GM03348 (cell line): Measurements from ENCODE around the gene NBPF1.
"Not testable (repeated sequence)": the region's sequence is repeated elsewhere in the genome, so short reads cannot be mapped to it uniquely, and the experiment has no call there.

Source experiments
- DNase-seq: peaks from one replicate; pipeline ENCODE4 v3.0.0; 2012; ENCODE audit warnings: low spot score

The NBPF1 gene

DNA sequence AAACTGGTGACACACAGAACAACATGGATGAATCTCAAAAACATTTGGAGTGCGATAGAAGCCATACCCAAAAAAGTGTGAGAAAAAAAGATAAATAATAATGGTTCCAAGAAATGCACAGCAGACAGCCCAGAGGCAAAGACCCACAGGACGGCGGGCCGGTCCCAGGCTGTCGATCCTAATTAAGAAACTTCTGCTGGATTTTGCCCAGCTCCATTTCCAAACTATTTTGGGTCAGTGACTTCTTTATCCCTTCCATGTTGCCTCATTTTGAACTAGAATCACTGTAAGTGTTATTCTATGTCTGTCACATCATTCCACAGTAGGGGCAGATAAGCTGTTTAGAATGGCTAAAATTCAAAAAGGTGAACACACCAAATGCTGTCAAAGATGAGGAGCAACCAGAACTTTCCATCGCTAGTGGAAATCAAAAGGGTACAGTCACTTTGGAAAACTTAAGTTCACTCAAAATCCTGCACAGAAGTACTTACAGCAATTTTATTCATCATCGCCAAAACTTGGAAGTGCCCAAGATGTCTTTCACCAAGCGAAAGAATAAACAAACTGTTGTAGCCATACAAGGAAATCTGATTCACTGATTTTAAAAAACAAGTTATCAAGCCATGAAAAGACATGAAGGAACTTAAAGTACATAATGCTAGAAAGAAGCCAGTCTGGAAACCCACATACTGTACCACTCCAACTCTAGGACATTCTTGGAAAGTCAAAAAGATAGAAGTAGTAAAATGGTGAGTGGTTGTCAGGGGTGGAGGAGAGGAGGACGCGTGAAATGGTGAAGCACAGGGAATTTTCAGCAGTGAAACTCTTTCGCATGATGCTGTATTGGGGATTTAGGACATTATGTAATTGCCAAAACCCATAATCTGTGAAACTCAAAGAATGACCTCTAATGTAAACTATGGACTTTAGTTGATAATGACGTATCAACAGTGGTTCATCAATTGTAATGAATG is 7.5 kb downstream of the NBPF1 start:
- no peak for DNase-seq

DNA sequence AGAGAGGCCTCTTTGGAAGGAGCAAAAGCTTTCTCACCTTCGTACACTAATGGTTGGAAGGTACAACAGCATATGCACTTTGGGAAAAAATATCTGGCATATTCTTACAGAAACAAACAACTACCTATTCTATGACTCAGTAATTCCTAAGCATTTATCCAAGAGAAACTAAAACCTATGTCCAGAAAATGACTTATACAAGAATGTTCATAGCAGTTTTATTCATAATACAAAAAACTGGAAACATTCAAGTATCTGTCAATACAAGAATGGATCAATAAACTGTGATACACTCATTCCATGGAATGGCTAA is 8.2 kb downstream of the NBPF1 start:
- no peak for DNase-seq

DNA sequence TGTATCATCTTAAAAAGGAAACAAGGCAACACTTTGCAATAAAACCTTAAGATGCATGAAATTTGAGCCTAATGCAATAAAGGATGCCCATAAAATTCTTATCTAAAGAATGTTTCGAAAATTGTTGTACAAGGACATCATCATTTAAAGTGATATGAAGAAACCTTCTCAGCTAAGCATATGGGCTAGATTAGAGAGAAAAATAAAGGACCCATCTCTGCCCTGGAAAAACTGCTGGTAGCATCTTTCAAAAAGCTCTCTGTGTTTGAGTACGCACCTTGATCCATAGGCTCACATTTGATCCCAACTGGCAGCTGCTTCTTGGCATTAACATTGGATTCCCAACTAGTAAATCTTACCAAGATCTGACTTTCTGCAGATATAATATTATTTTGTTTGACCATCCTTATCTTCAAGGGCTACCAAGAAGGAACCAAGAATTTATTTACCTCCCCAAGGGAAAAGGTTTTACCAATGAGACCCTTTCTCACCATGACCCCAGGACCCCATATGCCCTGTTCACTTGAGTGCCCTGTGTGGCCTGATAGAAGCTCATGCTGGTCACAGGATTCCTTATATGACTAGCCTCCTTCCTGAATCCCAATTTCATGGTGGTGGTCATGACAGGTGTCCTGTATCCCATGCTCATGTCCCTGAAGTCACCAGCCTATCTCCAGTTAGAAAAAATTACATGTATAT is 8.7 kb downstream of the NBPF1 start:
- DNase-seq: not testable (repeated sequence)

DNA sequence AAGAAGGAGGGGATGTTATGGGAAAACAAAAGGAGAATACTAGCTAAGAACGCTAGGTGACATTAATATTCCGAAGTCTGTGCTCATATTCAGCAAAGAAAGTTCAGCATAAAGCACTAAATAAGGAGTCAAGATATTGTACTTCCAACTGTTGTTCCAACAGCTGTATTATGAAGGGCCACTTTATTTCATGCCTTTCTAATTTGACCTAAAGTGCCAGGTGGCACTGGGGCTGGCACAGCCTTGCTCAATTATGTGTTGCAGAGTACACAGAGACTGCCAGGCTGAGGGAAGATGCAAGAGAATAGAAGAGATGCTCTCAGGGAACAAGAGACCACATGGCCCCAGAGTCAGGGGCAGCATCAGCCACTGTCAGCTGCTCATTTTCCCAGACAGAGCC is 9.7 kb downstream of the NBPF1 start:
- DNase-seq: not testable (repeated sequence)

DNA sequence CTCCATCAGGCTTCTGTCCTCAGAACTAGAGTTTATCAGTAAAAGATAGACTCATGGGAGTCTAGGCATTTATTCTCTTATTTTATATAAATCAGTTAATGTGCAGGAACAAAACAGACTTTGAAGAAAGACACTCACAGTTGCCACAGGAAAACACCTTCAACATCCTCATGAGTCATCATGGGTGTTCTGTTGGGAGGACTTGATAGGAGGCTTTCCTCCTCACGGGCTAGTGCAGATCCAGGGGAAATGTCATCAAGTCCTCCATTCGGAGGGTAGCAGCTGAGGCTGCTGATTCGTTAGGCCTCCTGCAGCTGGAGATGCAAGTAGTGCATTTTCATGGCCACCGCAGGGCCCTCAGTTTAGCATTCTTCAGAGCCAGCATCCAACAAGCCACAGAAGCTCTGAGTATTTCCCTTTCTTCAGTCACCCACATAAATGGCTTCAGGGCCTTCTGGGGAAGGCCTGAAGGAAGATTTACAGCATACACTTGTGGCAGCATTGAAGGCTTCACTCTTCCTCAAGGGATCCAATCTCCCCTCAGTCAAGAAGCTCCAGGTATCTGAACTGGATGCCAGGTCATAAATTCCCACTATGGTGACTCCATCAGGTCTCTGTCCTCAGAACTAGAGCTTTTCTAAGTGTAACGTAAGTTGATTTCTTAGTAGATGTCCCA is 10.9 kb downstream of the NBPF1 start:
- DNase-seq: not testable (repeated sequence)

DNA sequence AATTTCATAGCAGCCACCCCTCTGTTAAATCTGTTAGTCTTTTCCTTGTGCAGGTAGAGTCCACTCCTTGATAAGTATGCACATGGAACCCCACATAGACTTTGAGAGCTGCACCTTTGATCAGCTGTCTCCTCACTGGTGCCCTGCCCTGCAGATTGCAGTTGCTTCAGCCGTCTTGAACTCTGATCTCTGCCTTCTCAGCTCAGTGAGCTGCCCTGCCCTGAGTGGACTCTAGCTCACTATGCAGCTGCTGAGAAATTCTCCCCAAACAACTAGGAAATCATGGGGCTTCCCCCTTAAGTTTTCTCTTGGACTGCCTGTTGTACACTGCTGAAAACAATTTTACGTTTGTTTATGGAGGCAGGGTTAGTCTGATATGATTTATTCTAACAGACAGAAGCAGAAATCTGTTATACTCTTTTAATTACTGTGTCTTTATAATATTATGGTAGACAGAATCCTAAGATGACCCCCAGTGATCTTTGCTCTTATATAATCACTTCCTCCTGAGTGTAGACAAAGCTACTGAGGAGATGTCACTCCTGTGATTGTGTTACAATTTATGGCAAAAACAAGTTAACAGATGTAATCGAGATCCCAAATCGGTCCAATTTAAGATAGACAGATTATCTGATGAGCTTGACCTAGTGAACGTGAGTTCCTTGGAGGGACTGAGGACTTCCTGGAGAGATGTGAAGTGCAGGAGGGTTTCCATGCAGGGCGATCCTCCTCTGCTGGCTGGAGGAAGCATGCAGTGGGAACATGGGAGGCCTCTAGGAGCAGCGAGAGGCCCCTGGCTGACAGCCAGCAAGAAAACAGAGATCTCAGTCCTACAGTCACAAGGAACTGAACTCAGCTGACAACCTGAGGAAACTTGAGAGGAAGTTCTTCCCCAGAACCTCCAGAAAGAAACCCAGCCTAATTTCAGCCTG is 12.2 kb downstream of the NBPF1 start:
- not testable (repeated sequence) for DNase-seq

DNA sequence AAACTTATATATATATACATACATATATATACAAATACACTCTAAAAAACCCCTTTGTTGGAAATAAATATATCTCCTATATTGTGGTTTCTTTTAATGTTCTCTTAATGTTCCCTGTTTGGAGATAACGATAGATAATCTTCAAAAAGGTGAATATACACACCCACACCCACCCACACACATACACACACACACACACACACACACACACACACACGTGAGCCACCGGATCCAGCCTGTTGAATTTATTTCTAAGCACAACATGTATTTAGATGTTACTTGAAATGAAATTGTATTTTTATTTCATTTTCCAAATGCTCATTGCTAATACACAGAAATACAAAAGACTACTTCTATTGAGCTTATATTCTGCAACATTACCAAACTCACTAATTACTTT is 14.0 kb downstream of the NBPF1 start:
- DNase-seq: not testable (repeated sequence)

DNA sequence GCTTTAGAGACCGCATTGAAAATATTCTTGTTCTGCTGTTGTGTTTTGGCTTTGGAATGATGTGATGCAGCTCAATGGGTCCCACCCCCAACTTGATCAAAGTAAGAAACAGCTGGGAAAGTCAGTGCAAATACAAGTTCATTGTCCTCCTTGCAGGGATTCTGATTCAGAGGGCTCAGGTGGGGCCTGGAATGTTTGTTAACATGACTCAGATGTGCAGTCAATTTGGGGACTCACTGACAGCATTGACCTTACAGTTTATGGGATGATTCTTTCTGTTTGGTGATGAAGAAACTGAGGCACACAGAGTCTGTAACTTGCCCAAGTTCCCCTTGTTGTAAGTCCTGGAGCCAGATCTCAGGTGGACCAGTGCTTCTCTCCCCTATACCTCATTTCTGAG is 18.1 kb downstream of the NBPF1 start:
- DNase-seq: not testable (repeated sequence)

DNA sequence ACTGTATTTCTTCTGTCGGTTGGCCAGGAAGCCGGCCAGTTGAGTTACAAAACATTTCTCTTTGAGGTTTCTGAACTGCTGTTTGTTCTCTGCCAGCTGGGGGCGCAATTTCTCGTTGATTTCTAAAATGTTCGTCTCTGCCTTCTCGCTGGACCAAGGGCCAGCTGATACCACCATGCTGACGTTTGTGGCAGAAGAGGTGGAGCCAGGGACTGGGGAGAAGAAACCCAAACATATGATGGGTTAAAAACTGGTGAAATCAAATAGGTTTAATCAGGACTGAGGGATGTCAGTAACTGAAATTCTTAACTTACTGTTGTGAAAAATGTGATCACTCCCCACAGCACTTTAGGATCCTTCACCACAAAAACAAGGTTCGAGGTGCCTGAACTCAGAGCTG is 21.5 kb downstream of the NBPF1 start:
- not testable (repeated sequence) for DNase-seq

DNA sequence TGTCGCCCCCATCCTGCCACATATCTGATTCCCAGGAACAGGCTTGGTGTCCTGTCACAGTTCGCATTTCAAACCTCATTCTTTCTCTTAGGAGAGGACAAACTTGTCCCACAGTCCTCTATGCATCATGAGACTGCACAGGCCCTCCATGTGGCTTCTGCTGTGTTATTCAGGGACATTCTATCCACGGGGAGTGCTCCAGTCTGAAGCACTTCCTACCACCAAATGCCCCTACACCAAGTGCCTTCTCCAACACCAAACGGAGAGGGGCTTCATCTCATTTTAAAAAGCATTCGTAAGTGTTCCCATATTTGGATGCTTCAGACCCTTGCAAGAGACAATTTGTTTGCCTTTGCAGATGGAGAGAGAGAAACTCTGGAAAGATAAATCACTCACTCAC is 25.3 kb downstream of the NBPF1 start:
- DNase-seq: not testable (repeated sequence)

DNA sequence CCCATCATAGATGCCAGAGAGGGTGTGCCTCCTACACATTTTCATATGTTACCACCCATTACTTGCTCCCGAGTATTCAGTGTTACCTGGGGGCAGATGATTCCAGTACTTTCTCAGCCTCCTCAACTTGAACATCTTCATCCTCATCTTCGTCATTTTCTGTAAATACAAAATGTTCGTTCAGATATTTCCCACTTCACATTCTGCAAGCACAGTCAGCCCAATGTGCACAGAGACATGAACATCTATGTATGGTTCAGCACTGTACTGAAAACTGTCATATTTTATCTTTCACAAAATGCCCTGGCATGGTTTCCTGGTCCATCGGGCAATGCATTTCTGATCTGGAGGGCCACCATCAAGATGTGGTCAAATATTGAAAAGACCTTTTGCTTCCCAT is 25.7 kb downstream of the NBPF1 start:
- not testable (repeated sequence) for DNase-seq

DNA sequence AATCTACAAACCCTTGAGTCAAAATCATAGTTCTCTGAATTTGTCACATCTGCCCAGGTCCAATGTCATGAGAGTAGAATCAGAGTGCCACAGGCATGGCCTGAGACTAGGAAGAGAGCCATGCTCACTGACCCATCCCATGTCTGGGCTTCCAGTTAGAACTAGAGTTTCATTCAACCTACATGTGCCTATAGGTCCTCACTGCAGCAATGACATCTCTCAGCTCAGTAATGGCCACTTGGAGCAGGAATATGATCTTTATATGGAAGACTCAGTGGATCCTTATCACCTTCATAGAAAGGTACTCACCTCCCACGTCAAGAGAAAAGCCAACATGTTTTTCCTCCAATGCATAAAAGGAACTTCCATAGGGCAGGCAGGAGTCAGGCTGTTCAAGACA is 48.0 kb downstream of the NBPF1 start:
- not testable (repeated sequence) for DNase-seq

DNA sequence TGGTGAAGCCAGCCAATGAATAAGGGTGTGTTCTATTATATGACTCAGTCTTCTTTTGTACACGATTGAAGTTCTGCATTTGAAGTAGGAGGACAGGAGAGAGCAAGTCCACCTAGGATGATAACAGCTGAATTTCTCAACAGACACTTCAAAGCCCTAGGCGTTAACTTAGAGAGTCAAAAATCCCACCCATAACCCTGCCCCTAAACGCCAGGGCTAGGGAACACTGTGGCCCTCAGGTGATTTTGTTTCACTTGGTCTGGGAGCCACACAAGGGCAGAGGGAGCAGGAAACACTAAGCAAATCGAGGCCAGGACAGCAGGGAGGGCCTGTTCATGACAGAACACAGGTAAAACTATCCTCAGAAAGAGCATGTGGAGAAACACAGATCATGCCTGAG is 52.3 kb downstream of the NBPF1 start:
- DNase-seq: not testable (repeated sequence)

DNA sequence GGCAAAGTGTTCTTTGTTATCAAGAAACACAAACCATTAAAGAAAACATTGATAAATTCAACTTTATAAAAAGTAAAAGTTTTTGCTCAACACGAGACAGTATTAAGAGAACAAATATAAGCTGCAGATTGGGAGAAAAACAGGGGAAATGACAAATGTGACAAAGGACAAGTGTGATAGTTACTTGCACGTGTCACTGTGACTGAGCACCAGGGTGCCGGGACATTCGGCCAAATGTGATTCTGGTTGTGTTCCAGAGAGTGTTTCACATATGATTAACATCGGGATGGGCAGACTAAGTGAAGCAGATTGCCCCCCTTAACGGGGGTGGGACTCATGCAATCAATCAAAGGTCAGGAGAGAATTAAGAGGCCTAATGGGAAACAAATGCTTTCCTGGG is 52.9 kb downstream of the NBPF1 start:
- DNase-seq: not testable (repeated sequence)

DNA sequence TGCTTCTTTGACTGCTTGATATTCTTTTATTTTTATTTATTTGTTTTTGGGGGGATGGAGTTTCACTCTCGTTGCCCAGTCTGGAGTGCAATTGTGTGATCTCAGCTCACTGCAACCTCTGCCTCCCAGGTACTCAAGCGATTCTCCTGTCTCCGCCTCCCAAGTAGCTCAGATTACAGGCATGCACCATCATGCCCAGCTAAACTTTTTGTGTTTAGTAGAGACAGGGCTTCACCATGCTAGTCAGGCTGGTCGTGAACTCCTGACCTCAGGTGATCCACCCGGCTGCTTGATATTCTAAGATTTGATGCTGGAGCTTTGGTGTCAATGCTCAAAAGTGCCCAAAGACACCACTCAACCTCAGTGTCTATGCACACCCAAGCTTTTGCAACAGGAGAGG is 53.7 kb downstream of the NBPF1 start:
- DNase-seq: not testable (repeated sequence)

DNA sequence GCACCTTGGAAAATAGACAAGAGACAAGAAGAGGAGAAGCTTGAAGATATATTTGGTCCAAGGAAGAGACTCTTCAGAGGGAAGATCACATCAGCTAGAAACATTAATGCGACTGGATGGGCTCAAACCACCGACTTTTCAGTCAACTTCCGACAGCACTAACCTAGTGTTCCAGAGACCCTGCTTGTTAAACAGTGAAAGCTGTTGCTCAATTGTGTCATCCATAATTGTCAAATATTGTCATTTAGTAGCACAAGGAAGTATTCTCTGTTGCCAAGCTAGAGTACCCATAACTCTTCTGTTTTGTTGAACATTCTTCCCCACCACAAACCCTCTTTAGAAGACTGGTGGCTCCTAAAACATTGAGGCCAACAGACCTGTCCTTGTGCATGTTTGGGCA is 56.3 kb downstream of the NBPF1 start:
- DNase-seq: not testable (repeated sequence)

DNA sequence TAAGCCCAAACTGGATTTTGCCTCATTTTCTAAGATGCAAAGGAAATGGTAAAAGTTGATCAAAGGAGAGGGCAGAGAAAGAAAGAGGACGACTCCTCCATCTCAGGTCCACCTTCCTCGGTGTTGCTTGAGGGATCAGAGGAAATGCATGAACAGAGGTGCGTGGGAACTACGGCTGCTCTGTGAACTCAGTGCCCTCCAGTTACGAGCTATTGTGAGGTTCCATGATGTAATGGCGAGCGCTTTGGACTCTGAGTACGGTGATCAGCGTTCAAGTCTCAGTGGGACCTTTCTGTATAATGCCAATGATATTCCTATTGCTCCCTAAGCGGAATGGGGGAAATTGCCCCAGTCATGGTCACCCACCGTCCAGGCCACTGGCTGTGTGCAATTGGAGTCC is 60.1 kb downstream of the NBPF1 start:
- not testable (repeated sequence) for DNase-seq

DNA sequence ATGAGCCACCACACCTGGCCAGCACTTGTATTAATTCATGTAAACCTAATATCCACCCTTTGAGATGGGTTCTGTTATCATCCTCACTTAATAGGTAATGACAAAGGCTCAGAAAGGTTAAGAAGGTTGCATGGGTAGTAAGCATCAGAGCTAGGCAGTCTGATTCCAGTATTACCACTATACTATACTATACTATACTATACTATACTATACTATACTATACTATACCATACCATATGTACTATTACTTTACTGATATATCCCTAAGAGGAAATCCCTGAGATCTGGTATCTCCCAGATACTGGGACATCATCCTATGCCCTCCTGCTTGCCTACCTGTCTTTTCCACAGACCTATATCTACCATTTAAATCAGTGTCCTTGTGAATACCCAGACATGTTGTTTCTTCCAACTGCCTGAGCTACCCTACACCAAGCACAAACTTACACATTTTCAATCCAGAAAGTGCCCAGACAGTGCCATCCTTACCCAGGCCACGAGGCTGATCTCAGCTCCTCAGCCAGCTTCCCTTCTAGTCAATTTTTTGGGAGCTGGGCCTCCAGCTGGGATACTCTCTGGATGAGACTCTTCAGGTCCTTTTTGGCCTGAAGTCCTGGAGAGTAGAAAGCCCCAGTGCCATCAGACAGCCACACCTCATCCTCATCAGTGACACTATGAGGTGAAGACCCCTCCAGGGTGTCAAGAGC is 63.0 kb downstream of the NBPF1 start:
- not testable (repeated sequence) for DNase-seq

DNA sequence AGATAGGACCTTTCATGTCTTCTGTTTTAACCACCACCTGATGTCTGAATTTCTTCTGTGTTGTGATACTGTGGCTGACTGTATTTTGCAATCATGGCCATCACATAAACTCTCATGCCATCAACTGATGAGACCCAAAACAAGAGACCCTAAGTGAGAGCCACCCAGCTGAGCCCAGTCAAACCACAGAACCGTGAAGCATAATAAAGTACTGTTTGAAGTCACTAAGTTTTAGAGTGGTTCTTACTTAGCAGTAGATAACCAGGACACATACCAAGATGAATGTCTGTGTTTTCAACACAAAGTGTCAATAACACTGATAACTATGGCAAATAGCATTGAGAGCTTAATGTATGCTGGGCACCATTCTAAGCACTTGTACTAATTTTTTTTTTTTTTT is 63.8 kb downstream of the NBPF1 start:
- not testable (repeated sequence) for DNase-seq

DNA sequence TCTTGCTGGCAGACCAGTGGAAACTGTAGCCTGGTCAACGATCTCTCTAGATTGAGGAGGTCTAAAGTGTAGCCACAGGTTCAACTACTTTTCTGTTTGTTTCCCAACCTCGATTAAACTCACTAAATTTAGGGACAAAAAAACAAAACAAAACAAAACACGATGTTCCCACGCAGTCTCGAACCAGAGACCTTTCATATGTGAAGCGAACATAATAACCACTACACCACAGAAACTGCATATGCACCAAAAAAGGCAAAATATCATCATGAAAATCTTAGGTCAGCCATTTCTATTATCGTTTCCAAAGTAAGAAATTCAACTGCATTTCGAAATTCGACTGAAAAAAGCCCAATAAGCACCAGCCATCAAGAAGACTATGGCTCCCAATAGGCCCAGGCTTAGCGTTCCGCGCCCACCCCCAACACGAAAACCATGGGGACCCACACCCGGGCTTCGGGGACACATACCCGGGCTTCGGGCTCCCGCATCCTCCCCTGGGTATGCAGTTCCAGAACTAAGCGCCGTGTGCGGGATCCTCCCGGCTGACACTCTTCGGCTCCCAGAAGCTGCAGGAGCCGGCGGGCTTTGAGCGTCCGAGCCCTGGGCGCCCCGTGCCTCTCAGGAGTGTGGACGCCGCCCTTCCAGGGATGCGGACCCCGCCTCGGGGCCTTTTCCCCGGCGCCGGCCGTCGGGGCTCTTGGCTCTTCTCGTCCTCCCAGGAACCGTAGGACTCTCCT is 65.7 kb downstream of the NBPF1 start:
- not testable (repeated sequence) for DNase-seq
